BE2C (cell line): ENCODE measurements around the gene NR2C2.

ENCODE experiments used
- DNase-seq: peaks from one replicate; pipeline ENCODE4 v3.0.0-alpha.2; 2020
- H3K27me3 ChIP-seq: fragments of 250-450 bp; sonication (Bioruptor Pico); 2 replicates; pipeline ENCODE4 v1.5.1; 2020; ENCODE audit warnings: mild to moderate bottlenecking
- H3K36me3 ChIP-seq: fragments of 250-450 bp; sonication (Bioruptor Pico); 2 replicates; pipeline ENCODE4 v1.5.1; 2020; ENCODE audit warnings: mild to moderate bottlenecking
- H3K4me1 ChIP-seq: fragments of 250-450 bp; sonication (Bioruptor Pico); 2 replicates; pipeline ENCODE4 v1.5.1; 2020
- H3K4me3 ChIP-seq: 2 replicates; pipeline ENCODE4 v1.5.1; 2011; ENCODE audit warnings: low read depth, low read length
- H3K9me3 ChIP-seq: fragments of 250-450 bp; sonication (Bioruptor Pico); 2 replicates; pipeline ENCODE4 v1.5.1; 2020
- TF ChIP-seq, protein P1 (sequence below): IDR thresholded peaks from 2 replicates; pipeline ENCODE4 v1.5.1; 2012; ENCODE audit warnings: mild to moderate bottlenecking, low read depth, low read length

The NR2C2 gene

DNA sequence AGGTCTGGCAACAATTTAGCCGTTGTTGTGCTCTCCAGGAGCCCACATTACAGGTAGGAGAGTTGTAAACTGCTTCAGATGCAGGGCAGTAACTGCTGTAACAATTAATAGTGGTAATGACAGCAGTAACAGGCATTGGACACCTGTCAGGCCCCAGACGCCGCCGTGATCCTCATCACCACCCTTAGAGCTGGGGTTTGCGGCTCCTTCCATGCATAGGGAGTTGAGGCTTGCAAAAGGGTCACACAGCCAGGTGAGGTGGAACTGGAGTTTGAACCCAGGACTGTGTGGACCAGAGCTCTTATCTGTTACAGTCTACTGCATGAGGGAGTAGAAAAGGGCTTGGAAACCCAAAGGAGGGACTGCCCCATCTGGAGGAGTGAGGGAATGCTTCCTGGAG, 26.8 kb upstream of the NR2C2 start:
- TF ChIP-seq, protein P1, sequence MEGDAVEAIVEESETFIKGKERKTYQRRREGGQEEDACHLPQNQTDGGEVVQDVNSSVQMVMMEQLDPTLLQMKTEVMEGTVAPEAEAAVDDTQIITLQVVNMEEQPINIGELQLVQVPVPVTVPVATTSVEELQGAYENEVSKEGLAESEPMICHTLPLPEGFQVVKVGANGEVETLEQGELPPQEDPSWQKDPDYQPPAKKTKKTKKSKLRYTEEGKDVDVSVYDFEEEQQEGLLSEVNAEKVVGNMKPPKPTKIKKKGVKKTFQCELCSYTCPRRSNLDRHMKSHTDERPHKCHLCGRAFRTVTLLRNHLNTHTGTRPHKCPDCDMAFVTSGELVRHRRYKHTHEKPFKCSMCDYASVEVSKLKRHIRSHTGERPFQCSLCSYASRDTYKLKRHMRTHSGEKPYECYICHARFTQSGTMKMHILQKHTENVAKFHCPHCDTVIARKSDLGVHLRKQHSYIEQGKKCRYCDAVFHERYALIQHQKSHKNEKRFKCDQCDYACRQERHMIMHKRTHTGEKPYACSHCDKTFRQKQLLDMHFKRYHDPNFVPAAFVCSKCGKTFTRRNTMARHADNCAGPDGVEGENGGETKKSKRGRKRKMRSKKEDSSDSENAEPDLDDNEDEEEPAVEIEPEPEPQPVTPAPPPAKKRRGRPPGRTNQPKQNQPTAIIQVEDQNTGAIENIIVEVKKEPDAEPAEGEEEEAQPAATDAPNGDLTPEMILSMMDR, result no peak
- Histone ChIP-seq H3K36me3 (no peaks in the 10 kb centered on the region), H3K27me3 (no peaks in the 10 kb centered on the region), H3K9me3 (no peaks in the 10 kb centered on the region), H3K4me1 (no peaks in the 10 kb centered on the region; the same call in 1 of the 2 replicates), H3K4me3 (no peak overlapping the region)
- DNase-seq, result no peak

- no peaks in the 10 kb centered on the region; the same call in 1 of the 2 replicates for H3K4me1 ChIP-seq
- no peaks in the 10 kb centered on the region for H3K36me3 ChIP-seq
- H3K4me3 ChIP-seq, result no peak overlapping the region
- peak; percentile 81 for DNase-seq
- H3K27me3 ChIP-seq, result no peaks in the 10 kb centered on the region
- no peaks in the 10 kb centered on the region for H3K9me3 ChIP-seq
- TF ChIP-seq, protein P1, result peak; percentile 85
Observed at GRCh38 chr3:14921034-14921616, 26.3 kb upstream of the NR2C2 start.

DNA sequence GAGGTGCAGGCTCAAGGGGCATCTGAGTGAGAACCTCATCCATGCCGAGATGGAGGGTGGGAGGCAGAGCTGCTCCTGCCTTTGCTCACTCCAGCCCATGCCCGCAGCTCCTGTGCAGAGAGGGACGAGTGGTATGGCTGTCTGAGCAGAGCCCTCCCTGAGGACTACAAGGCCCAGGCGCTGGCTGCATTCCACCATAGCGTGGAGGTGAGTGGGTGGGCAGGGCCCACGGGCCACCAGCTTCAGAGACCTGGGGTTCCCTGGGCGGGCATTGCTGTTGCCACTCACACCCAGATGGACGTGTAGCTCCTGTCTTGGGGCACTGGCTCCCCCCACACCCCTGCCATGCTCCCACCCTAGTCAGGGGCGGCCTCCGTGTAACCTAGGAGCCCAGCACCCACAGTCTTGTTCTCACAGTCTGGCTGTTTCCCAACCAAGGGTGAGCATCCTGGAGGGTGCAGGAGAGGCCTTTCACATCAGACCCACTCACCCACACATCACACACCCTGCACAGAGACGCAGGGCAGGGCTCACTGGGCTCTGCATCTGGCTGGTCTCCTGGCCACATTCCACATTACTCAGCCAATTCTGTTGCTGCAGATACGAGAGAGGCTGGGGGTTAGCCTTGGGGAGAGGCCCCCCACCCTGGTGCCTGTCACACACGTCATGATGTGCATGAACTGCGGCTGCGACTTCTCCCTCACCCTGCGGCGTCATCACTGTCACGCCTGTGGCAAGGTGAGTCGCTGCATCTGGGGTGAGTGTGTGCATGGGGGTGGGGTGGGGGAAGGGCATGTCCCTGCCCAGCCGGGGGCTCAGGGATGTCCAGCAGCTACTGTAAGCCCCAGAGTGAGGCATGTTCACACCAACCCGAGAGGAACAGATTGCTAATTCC, 25.3 kb upstream of the NR2C2 start:
- no peaks in the 10 kb centered on the region for H3K9me3 ChIP-seq

GRCh38 chr3:14922863-14923262, 24.5 kb upstream of the NR2C2 start:
- Histone ChIP-seq H3K4me1 (no peaks in the 10 kb centered on the region; the same call in 1 of the 2 replicates), H3K27me3 (no peaks in the 10 kb centered on the region), H3K4me3 (no peak overlapping the region), H3K36me3 (no peaks in the 10 kb centered on the region), H3K9me3 (no peaks in the 10 kb centered on the region)
- DNase-seq, result no peak
- TF ChIP-seq, protein P1, result no peak

More for the DNA sequence above, 25.3 kb upstream of the NR2C2 start:
- TF ChIP-seq, protein P1, result no peak
- Histone ChIP-seq H3K4me3 (no peak overlapping the region), H3K4me1 (no peaks in the 10 kb centered on the region; the same call in 1 of the 2 replicates), H3K36me3 (no peaks in the 10 kb centered on the region), H3K27me3 (no peaks in the 10 kb centered on the region)
- DNase-seq, result no peak

GRCh38 chr3:14923476-14923875, 23.9 kb upstream of the NR2C2 start:
- TF ChIP-seq, protein P1, result no peak
- no peaks in the 10 kb centered on the region for H3K27me3 ChIP-seq
- H3K4me1 ChIP-seq, result no peaks in the 10 kb centered on the region; the same call in 1 of the 2 replicates
- no peaks in the 10 kb centered on the region for H3K36me3 ChIP-seq
- no peaks in the 10 kb centered on the region for H3K9me3 ChIP-seq
- H3K4me3 ChIP-seq, result no peak overlapping the region
- no peak for DNase-seq
